GM12878 (cell line): ENCODE measurements around the gene SPINK7. TPM values are rescaled to one million over a fixed set of nuclear protein-coding genes. Genes with fewer than 3 reads are reported as not detected.
A peak's percentile ranks its signal among the peaks of the same experiment; 100 is the strongest.
"Not testable (repeated sequence)": the region's sequence is repeated elsewhere in the genome, so short reads cannot be mapped to it uniquely, and the experiment has no call there.

ENCODE experiments used
- ATAC-seq: fragments of 200-7000 bp; cut with Tn5 transposase; 3 replicates; pipeline ENCODE4 v1.9.1; 2020; ENCODE audit warnings: mild to moderate bottlenecking, moderate library complexity
- BruUV-seq: library from RNA; stranded (reverse); fragments of 400-500 nt; replicated peaks from 2 replicates; lab custom pipeline; 2021; lab: Mats Ljungman, UMichigan
- CTCF ChIA-PET: fragments of 300-600 bp; sonication (Branson Sonifier 250); formaldehyde crosslinking; extraction: SDS; loops from one replicate; lab custom pipeline; 2021; ENCODE audit warnings: inconsistent platforms; lab: Yijun Ruan, JAX
- POLR2A ChIA-PET: fragments of 350-600 bp; formaldehyde crosslinking; extraction: SDS; loops from one replicate; lab custom pipeline; 2021; ENCODE audit warnings: inconsistent platforms; lab: Charles Lee
- RAD21 ChIA-PET: fragments of 300-600 bp; sonication (Branson Sonifier 250); formaldehyde crosslinking; loops from one replicate; lab custom pipeline; 2023; ENCODE audit warnings: antibody characterized with exemption; ENCODE audit not compliant: unreplicated experiment; lab: Charles Lee
- SMC1A ChIA-PET: fragments of 300-600 bp; sonication (Branson Sonifier 250); formaldehyde crosslinking; loops from one replicate; lab custom pipeline; 2023; ENCODE audit not compliant: unreplicated experiment, uncharacterized antibody; lab: Charles Lee
- DNase-seq: peaks from one replicate; pipeline ENCODE4 v3.0.0-alpha.2; 2011; ENCODE audit warnings: low read depth, low spot score
- FAIRE-seq: peaks from 3 replicates; lab custom pipeline; 2011; peaks lifted over from hg19 to GRCh38; lab: Jason Lieb, UNC
- H2AFZ ChIP-seq: 2 replicates; pipeline ENCODE4 v1.6.0; 2011; ENCODE audit warnings: low read depth, low read length, control low read depth; ENCODE audit not compliant: control insufficient read depth
- H3K27ac ChIP-seq: 2 replicates; pipeline ENCODE4 v1.5.1; 2011; ENCODE audit warnings: control low read depth; ENCODE audit not compliant: control insufficient read depth, insufficient read depth
- H3K27me3 ChIP-seq, 2 experiments: replicated peaks in 1 of 2; 2 replicates each; pipeline versions ENCODE4 v1.6.0 to v1.6.1; 2011; ENCODE audit warnings: low read length in 1 of 2; ENCODE audit not compliant: control insufficient read depth in 2 of 2, insufficient read depth in 2 of 2
- H3K36me3 ChIP-seq, 2 experiments: 2 replicates each; pipeline ENCODE4 v1.5.1; 2011; ENCODE audit warnings: low read length in 1 of 2; ENCODE audit not compliant: control insufficient read depth in 2 of 2, insufficient read depth in 2 of 2
- H3K4me1 ChIP-seq: 2 replicates; pipeline ENCODE4 v1.6.1; 2011; ENCODE audit warnings: mild to moderate bottlenecking, low read length, moderate library complexity, mixed read lengths; ENCODE audit not compliant: control insufficient read depth, insufficient read depth
- H3K4me2 ChIP-seq: 2 replicates; pipeline ENCODE4 v1.6.0; 2011; ENCODE audit warnings: control low read depth; ENCODE audit not compliant: control insufficient read depth, insufficient read depth
- H3K4me3 ChIP-seq: fragments of 200-600 bp; sonication (generic); 2 replicates; pipeline ENCODE4 v1.5.1; 2016
- H3K79me2 ChIP-seq: 2 replicates; pipeline ENCODE4 v1.6.0; 2011; ENCODE audit warnings: low read length; ENCODE audit not compliant: control insufficient read depth, insufficient read depth
- H3K9ac ChIP-seq: 2 replicates; pipeline ENCODE4 v1.8.0; 2011; ENCODE audit warnings: low read length, control low read depth, mixed read lengths; ENCODE audit not compliant: control insufficient read depth, insufficient read depth
- H3K9me3 ChIP-seq: replicated peaks from 3 replicates; pipeline ENCODE4 v1.5.1; 2011; ENCODE audit warnings: mild to moderate bottlenecking, low read length; ENCODE audit not compliant: control insufficient read depth, insufficient read depth
- H4K20me1 ChIP-seq: 2 replicates; pipeline ENCODE4 v1.6.0; 2011; ENCODE audit not compliant: control insufficient read depth, insufficient read depth
- BHLHE40 ChIP-seq, 2 experiments: fragments of 450-650 bp in 1 of 2; IDR thresholded peaks; 2 replicates each; pipeline ENCODE4 v1.6.1; 2011 to 2017; ENCODE audit warnings: low read depth in 2 of 2, borderline replicate concordance in 1 of 2, improper control_type of control experiment in 1 of 2, low read length in 1 of 2, mild to moderate bottlenecking in 1 of 2
- CUX1 ChIP-seq: IDR thresholded peaks from 2 replicates; pipeline ENCODE4 v1.6.1; 2012; ENCODE audit warnings: improper control_type of control experiment, low read depth, low read length; ENCODE audit not compliant: insufficient replicate concordance
- IKZF1 ChIP-seq: fragments of 450-650 bp; conservative IDR thresholded peaks from 2 replicates; pipeline ENCODE4 v1.6.1; 2017; ENCODE audit warnings: antibody characterized with exemption, mild to moderate bottlenecking
- NR2F1 ChIP-seq: fragments of 450-650 bp; conservative IDR thresholded peaks from 2 replicates; pipeline ENCODE4 v1.6.1; 2017; ENCODE audit warnings: mild to moderate bottlenecking
- POU2F2 ChIP-seq: IDR thresholded peaks from 3 replicates; pipeline ENCODE4 v1.6.1; 2011; ENCODE audit warnings: low read depth, mild to moderate bottlenecking, low read length, borderline replicate concordance
- RAD51 ChIP-seq: fragments of 450-650 bp; IDR thresholded peaks from 2 replicates; pipeline ENCODE4 v1.6.1; 2016; ENCODE audit warnings: moderate library complexity, mild to moderate bottlenecking, inconsistent platforms
- TAF1 ChIP-seq: IDR thresholded peaks from 2 replicates; pipeline ENCODE4 v1.6.1; 2011; ENCODE audit warnings: mild to moderate bottlenecking, low read depth, low read length, borderline replicate concordance
- WGBS: methylation state at CpG from one replicate; pipeline ENCODE4 v1.1.6; 2016; ENCODE audit warnings: low lambda C conversion rate; ENCODE audit not compliant: insufficient replicate concordance, insufficient coverage; ENCODE audit errors: missing lambda C conversion rate; 5-methylcytosine and 5-hydroxymethylcytosine counted together
- in situ Hi-C: fragments of 300-500 bp; cut with MboI; formaldehyde crosslinking; loops from 9 replicates; pipeline ENCODE4 v1.14.3; 2018; ENCODE audit warnings: mixed read lengths
- intact Hi-C: fragments of 100-400 bp; cut with micrococcal nuclease; formaldehyde crosslinking; loops from one replicate; pipeline ENCODE4 v1.14.2; 2022; ENCODE audit not compliant: unreplicated experiment
- polyA plus RNA-seq, 11 experiments: library from polyadenylated mRNA; depleted of rRNA in 4 of 11; unstranded in 6 of 11; stranded (reverse) in 5 of 11; fragments of >200 nt; fragmentation: Nextera tagmentation in 4 of 11; fragmentation: Illumina TruSeq in 1 of 11; extraction: Ambion mirVana in 4 of 11; extraction: Trizol in 1 of 11; gene quantifications; 1 replicate in 1 of 11; 2 replicates in 10 of 11; pipeline versions ENCODE4 v1.2.1 to v1.2.3, GENCODE V29; 2011 to 2016; ENCODE audit warnings: inconsistent platforms in 2 of 11, missing spikeins in 2 of 11, low read depth in 1 of 11
- total RNA-seq, 4 experiments: library from RNA; depleted of rRNA in 3 of 4; stranded (reverse); fragments of >200 nt in 3 of 4; fragmentation: Illumina TruSeq in 1 of 4; extraction: Trizol in 1 of 4; gene quantifications; 2 replicates each; pipeline versions ENCODE4 v1.2.1 to v1.2.3, GENCODE V29; 2013 to 2021

SPINK7 gene
- total and polyA plus RNA-seq, 10 of the 15 experiments (the other 5 are each of a cell fraction or from before 2014, with no cell fraction given) = not detected

- CTCF ChIA-PET = interaction anchor here (1.0 kb wide), 1 partner anchor 55 kb away, joined by 3 read pairs; no protein-coding TSS in a partner anchor
- BruUV-seq, H3K4me1 ChIP-seq, ATAC-seq, H2AFZ ChIP-seq, FAIRE-seq, in situ Hi-C loops, POLR2A ChIA-PET, H3K79me2 ChIP-seq, H3K9ac ChIP-seq, RAD21 ChIA-PET, H4K20me1 ChIP-seq, DNase-seq, H3K4me3 ChIP-seq, SMC1A ChIA-PET, H3K27me3 ChIP-seq, H3K9me3 ChIP-seq, intact Hi-C loops, H3K36me3 ChIP-seq, H3K27ac ChIP-seq: not testable (repeated sequence)
- peak in 1 of 2 experiments; percentile 79; a peak in 2 of 4 replicates for TF ChIP-seq BHLHE40 (IDR thresholded peaks at IDR 0.05; ENCODE audit: borderline replicate concordance in 1 of 2, low read depth in 2 of 2, low read length in 1 of 2)
- peak; percentile 90 for TF ChIP-seq RAD51
- TF ChIP-seq NR2F1 = 0 out of 2 replicates have a peak, but pooled peaks have one; percentile 23
- WGBS = 54% methylated on average over 42 of the region's 42 CpGs
- H3K4me2 ChIP-seq = 0 out of 2 replicates have a peak overlapping the region, but pooled peaks have one; percentile 3
These were observed 8.1 kb downstream of the SPINK7 start for GRCh38 chr5:148320011-148320963.

GRCh38 chr5:148333262-148333849, 21.1 kb downstream of the SPINK7 start:
- no peak overlapping the region for H2AFZ ChIP-seq
- H3K4me1 ChIP-seq = no peaks in the 10 kb centered on the region
- intact Hi-C loops (no loop called here), in situ Hi-C loops (no loop called here)
- no peaks in the 10 kb centered on the region for H3K36me3 ChIP-seq
- ChIA-PET CTCF (no interaction called here), RAD21 (no interaction called here)
- H3K27me3 ChIP-seq = no peaks in the 10 kb centered on the region
- no peak for ATAC-seq
- no peak for FAIRE-seq
- H3K4me3 ChIP-seq = no peak overlapping the region
- H3K9ac ChIP-seq = no peak overlapping the region
- H3K4me2 ChIP-seq = no peak overlapping the region
- no peak for TF ChIP-seq CUX1
- TF ChIP-seq IKZF1 = no peak
- no peak for TF ChIP-seq TAF1
- no peak for TF ChIP-seq POU2F2
- TF ChIP-seq, all 136 proteins: peak for 0
- Histone ChIP-seq H3K27ac (no peak overlapping the region), H3K9me3 (no peaks in the 10 kb centered on the region), H4K20me1 (no peaks in the 10 kb centered on the region), H3K79me2 (no peaks in the 10 kb centered on the region)
- SMC1A ChIA-PET = no interaction called here
- no peak for DNase-seq
- BruUV-seq = no TSS peak
- 13% methylated on average over 4 of the region's 4 CpGs for WGBS
- POLR2A ChIA-PET = no interaction called here
